Neural crest cell (in vitro differentiated cells): ENCODE results near the gene DAND5. TPM values are rescaled to one million over a fixed set of nuclear protein-coding genes. Genes with fewer than 3 reads are reported as not detected.

ENCODE experiments used
- DNase-seq: peaks from one replicate; pipeline ENCODE4 v3.0.0; 2021; ENCODE audit warnings: low read depth, mixed read lengths, low spot score
- H3K27ac Mint-ChIP-seq: one replicate; pipeline ENCODE4 v1.8.0; 2021; ENCODE audit warnings: mild to moderate bottlenecking, mixed read lengths; ENCODE audit not compliant: unreplicated experiment
- H3K27me3 Mint-ChIP-seq: 2 replicates; pipeline ENCODE4 v1.8.0; 2021; ENCODE audit warnings: low read depth, mild to moderate bottlenecking, mixed read lengths
- H3K36me3 Mint-ChIP-seq: 2 replicates; pipeline ENCODE4 v1.8.0; 2021; ENCODE audit warnings: low read depth, mild to moderate bottlenecking, mixed read lengths
- H3K4me1 Mint-ChIP-seq: 2 replicates; pipeline ENCODE4 v1.8.0; 2021; ENCODE audit warnings: mixed read lengths
- H3K4me3 Mint-ChIP-seq: one replicate; pipeline ENCODE4 v1.8.0; 2021; ENCODE audit warnings: mild to moderate bottlenecking, mixed read lengths
- H3K9me3 Mint-ChIP-seq: 2 replicates; pipeline ENCODE4 v1.8.0; 2021; ENCODE audit warnings: mixed read lengths
- total RNA-seq: library from RNA; stranded (reverse); gene quantifications from 2 replicates; pipeline ENCODE4 v1.2.1, GENCODE V29; 2021
- TF ChIP-seq, protein P1 (sequence below): fragments of 200-600 bp; sonication (generic); conservative IDR thresholded peaks from 2 replicates; pipeline ENCODE4 v1.5.0; 2021; ENCODE audit warnings: antibody characterized with exemption, mild to moderate bottlenecking

The DAND5 gene
- total RNA-seq, 1 donor from 2014 or later = not detected

DNA sequence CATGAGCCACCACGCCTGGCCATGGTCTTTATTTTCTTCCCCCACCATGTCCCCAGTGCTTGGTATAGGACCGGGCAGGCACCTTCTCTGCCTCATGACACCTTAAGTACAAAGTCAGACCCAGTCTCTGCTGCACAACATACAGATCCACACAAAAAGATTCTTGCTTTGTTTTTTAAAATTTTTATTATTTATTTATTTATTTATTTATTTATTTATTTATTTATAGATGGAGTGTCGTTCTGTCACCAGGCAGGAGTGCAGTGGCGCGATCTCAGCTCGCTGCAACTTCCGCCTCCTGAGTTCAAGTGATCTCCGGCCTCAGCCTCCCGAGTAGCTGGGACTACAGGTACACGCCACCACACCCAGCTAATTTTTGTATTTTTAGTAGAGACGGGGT, 23.4 kb downstream of the DAND5 start:
- peaks cover 5% of the 10 kb centered on the region for H3K4me1 Mint-ChIP-seq
- H3K9me3 Mint-ChIP-seq = no peaks in the 10 kb centered on the region
- peaks cover 7% of the 10 kb centered on the region for H3K36me3 Mint-ChIP-seq
- no peak for DNase-seq
- peaks cover 65% of the 10 kb centered on the region for H3K27me3 Mint-ChIP-seq
- H3K4me3 Mint-ChIP-seq = no peak overlapping the region
- no peak overlapping the region for H3K27ac Mint-ChIP-seq
- TF ChIP-seq, protein P1, sequence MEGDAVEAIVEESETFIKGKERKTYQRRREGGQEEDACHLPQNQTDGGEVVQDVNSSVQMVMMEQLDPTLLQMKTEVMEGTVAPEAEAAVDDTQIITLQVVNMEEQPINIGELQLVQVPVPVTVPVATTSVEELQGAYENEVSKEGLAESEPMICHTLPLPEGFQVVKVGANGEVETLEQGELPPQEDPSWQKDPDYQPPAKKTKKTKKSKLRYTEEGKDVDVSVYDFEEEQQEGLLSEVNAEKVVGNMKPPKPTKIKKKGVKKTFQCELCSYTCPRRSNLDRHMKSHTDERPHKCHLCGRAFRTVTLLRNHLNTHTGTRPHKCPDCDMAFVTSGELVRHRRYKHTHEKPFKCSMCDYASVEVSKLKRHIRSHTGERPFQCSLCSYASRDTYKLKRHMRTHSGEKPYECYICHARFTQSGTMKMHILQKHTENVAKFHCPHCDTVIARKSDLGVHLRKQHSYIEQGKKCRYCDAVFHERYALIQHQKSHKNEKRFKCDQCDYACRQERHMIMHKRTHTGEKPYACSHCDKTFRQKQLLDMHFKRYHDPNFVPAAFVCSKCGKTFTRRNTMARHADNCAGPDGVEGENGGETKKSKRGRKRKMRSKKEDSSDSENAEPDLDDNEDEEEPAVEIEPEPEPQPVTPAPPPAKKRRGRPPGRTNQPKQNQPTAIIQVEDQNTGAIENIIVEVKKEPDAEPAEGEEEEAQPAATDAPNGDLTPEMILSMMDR = no peak

DNA sequence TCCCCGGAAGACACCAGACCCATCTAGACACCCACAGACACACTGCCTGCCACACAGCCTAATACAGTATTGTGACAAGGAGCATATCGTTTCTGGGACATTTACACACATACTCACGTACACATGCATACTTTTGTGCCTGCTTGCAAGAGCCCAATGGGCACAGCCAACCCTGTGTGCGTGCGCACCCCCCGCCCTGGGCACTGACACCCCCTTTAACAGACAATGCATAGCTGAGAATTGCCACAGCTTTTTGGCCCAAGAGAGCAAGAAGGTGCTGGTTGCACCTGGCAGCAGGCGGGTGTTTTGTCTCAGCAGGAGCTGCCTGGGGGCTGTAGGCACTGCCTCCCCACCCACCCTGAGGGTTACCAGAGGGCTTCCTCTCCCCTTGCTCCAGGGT, 24.2 kb downstream of the DAND5 start:
- TF ChIP-seq, protein P1 = no peak
- no peak overlapping the region for H3K27ac Mint-ChIP-seq
- no peak for DNase-seq
- peak overlapping the region; percentile 72 for H3K4me3 Mint-ChIP-seq
- no peaks in the 10 kb centered on the region for H3K9me3 Mint-ChIP-seq
- H3K27me3 Mint-ChIP-seq = peaks cover 74% of the 10 kb centered on the region
- peaks cover 8% of the 10 kb centered on the region for H3K4me1 Mint-ChIP-seq
- H3K36me3 Mint-ChIP-seq = peaks cover 7% of the 10 kb centered on the region

DNA sequence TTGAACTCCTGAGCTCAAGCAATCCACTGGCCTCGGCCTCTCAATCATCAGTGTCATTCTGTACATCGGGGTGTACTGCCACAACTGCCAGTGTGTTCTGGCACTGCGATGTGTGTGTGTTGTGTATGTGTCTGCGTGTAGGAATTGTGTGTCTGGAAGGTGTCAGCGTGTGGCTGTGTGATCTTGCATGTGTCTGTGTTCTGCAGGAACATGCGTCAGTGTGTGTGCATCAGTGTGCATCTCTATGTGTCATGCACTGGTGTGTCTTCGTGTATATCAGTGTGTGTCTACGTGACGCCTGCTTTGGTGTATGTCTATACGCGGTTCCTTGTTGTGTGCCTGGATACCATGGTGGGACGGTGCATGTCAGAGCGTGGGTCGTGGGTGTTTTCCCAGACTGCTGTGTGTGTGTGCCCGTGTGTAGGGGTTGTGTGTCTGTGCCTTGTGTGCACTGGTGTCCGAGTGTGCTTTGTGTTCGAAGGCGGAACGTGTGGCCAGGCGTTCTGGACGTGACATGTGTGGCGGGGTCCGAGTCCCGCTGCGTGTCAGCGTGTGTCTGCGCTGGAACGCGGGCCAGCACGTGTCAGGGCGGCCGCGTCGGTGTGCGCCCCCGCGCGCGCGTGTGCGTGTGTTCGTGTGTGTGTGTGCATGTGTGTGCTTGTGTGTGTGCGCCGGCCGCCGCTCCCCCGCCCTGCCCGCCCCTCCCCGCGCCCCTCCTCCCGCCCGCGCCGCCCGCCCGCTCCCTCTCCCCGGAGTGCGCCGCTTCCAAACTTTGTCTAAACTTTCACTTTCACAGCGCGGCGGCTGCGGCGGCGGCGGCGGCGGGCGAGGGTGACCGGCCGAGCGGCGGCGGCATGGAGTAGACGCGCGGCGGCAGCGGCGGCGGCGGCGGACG, 25.6 kb downstream of the DAND5 start, which contains the start of gene NFIX:
NFIX (plus strand) TSS at position 775 of the 895 bp plus-strand sequence. CDS start 363 bp downstream, outside the sequence.
- TF ChIP-seq, protein P1 = no peak
- peak within 1 kb of the TSS; percentile 80 for H3K4me3 Mint-ChIP-seq
- H3K27ac Mint-ChIP-seq = peak within 1 kb of the TSS; percentile 4
- H3K9me3 Mint-ChIP-seq = no peaks in the 10 kb centered on the region
- DNase-seq = no peak
- H3K36me3 Mint-ChIP-seq = peaks cover 7% of the 10 kb centered on the region
- H3K27me3 Mint-ChIP-seq = peaks cover 87% of the 10 kb centered on the region
- peaks cover 8% of the 10 kb centered on the region for H3K4me1 Mint-ChIP-seq

DNA sequence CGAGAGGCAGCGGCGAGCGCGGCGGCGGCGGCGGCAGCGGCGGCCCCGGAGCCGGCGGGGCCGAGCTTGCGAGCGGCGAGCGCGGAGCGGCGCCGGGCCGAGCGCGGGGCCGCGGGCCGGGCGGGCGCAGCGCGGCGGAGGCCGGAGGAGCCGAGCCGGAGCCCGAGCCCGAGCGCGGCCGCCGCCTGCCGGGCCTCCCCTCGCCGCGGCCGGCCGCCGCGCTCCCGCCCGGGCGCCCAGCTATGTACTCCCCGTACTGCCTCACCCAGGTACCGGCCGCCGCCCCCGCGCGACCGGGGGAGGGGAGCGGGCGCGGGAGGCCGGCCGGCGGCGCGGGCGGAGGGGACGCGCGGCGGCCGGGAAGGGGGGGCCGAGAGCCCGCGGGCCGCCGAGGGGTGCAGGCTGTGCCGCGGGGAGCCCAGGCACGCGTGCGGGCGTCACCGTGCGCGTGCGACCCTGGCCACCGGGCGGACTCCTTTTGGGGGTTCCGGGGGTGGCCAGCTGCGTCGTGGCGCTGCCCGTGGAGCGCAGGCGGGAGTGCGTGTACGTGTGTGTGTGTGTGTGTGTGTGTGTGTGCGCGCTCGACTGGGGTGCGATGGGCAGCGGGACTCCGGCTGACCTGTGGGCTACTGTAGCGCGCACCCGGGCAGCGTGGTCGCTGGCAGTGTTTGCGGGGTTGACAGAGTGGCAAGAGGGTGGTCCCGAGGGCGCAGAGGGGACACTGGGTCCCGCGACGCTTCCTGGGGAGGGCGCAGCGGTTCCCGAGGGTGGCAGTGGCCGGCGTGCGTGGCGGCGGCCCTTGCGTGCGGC, 26.4 kb downstream of the DAND5 start:
- peaks cover 7% of the 10 kb centered on the region for H3K36me3 Mint-ChIP-seq
- H3K9me3 Mint-ChIP-seq = no peaks in the 10 kb centered on the region
- H3K27me3 Mint-ChIP-seq = peaks cover 92% of the 10 kb centered on the region
- peak overlapping the region; percentile 41 for H3K4me3 Mint-ChIP-seq
- no peak overlapping the region for H3K27ac Mint-ChIP-seq
- no peak for DNase-seq
- TF ChIP-seq, protein P1 = no peak
- peaks cover 8% of the 10 kb centered on the region for H3K4me1 Mint-ChIP-seq

DNA sequence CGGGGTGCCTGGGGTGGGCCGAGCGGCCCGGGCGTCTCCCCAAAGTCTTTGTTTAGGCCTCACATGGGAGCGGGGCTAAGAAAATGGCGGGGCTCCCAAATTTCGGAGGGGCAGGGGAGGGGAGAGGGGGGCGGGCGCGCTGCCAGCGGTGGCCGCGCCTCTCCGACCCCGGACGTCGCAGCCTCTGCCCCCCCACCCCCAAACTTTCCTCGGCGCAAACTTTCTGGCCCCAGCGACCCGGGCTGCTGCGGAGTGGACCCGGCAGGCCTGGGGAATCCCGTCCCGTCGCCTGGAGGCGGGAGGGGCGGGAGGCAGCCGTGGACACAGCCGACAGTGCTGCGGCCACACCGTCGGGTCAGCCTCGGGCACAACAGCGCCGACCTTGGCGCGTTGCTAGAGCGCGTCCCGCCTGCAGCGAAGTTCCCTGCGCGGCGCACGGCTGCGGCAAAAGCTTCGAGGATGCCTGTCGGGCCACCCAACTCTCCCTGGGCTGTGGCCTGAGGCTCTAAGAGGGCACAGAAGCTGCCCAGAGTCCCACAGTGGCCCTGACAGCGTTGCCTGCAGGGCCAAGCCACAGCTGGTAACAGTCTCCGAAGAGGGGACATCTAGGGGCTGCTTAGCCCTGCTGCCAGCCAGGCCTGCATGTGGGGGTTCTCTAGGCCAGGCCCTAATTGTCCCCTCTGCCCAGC, 27.2 kb downstream of the DAND5 start:
- peaks cover 92% of the 10 kb centered on the region for H3K27me3 Mint-ChIP-seq
- no peak for DNase-seq
- no peak overlapping the region for H3K27ac Mint-ChIP-seq
- H3K4me3 Mint-ChIP-seq = no peak overlapping the region
- TF ChIP-seq, protein P1 = no peak
- H3K9me3 Mint-ChIP-seq = no peaks in the 10 kb centered on the region
- H3K4me1 Mint-ChIP-seq = peaks cover 8% of the 10 kb centered on the region
- H3K36me3 Mint-ChIP-seq = peaks cover 4% of the 10 kb centered on the region
